Activated CD8-positive, alpha-beta memory T cell treated with anti-CD3 and anti-CD28 coated beads for 36 hours (primary cell): ENCODE results near the gene GCNT2. TPM values are rescaled to one million over a fixed set of nuclear protein-coding genes. Genes with fewer than 3 reads are reported as not detected.
"Not testable (repeated sequence)": the region's sequence is repeated elsewhere in the genome, so short reads cannot be mapped to it uniquely, and the experiment has no call there.

Experiments used
- CTCF ChIA-PET: fragments of 350-600 bp; sonication (Branson Sonifier 250); formaldehyde crosslinking; loops from one replicate; lab custom pipeline; 2021; ENCODE audit warnings: antibody characterized with exemption; lab: Charles Lee
- POLR2A ChIA-PET: fragments of 350-600 bp; sonication (Branson Sonifier 250); formaldehyde crosslinking; loops from one replicate; lab custom pipeline; 2021; ENCODE audit warnings: antibody characterized with exemption; lab: Charles Lee
- total RNA-seq, 2 experiments: library from RNA; stranded (reverse); gene quantifications; one replicate each; pipeline ENCODE4 v1.2.3, GENCODE V29; 2021

GCNT2 gene
- 1 to 10 TPM; 1.7 TPM for total RNA-seq

- CTCF ChIA-PET = no interaction called here
- POLR2A ChIA-PET = interaction anchor here (0.5 kb wide), 1 partner anchor 236 kb away, joined by 5 read pairs; no protein-coding TSS in a partner anchor
Measured at GRCh38 chr6:10521104-10521808, at the start of gene GCNT2. Gene GCNT2, plus strand, starts transcription at chr6:10521351. Its CDS starts 7,561 bp downstream, at chr6:10528912.

GRCh38 chr6:10472634-10473033 lies 48.5 kb upstream of the GCNT2 start:
- CTCF ChIA-PET = no interaction called here
- POLR2A ChIA-PET = no interaction called here

GRCh38 chr6:10478187-10479040 lies 42.7 kb upstream of the GCNT2 start:
- ChIA-PET POLR2A (interaction anchor here (0.5 to 0.7 kb wide), 3 partner anchors 65 to 360 kb away, joined by 3 to 4 read pairs (median 4); no protein-coding TSS in a partner anchor), CTCF (interaction anchor here (0.6 to 2.3 kb wide), 6 partner anchors 8 to 323 kb away, joined by 3 to 12 read pairs (median 4); no protein-coding TSS in a partner anchor)

- ChIA-PET POLR2A (no interaction called here), CTCF (interaction anchor here (1.3 to 2.3 kb wide), 2 partner anchors 22 to 322 kb away, joined by 3 to 12 read pairs; no protein-coding TSS in a partner anchor)
Measured at GRCh38 chr6:10479939-10480700, 41.0 kb upstream of the GCNT2 start.

GRCh38 chr6:10481101-10481500 lies 40.0 kb upstream of the GCNT2 start:
- POLR2A ChIA-PET = no interaction called here
- CTCF ChIA-PET = interaction anchor here (0.6 to 1.3 kb wide), 3 partner anchors 21 to 588 kb away, joined by 3 to 4 read pairs (median 3); no protein-coding TSS in a partner anchor

GRCh38 chr6:10482636-10483257 lies 38.4 kb upstream of the GCNT2 start:
- ChIA-PET POLR2A (no interaction called here), CTCF (no interaction called here)

GRCh38 chr6:10484912-10485311 lies 36.2 kb upstream of the GCNT2 start:
- POLR2A ChIA-PET = no interaction called here
- CTCF ChIA-PET = no interaction called here

- ChIA-PET POLR2A (no interaction called here), CTCF (no interaction called here)
Measured at GRCh38 chr6:10485406-10485805, 35.7 kb upstream of the GCNT2 start.

GRCh38 chr6:10486215-10486614 lies 34.9 kb upstream of the GCNT2 start:
- POLR2A ChIA-PET = no interaction called here
- CTCF ChIA-PET = no interaction called here

- CTCF ChIA-PET = interaction anchor here (0.6 kb wide), 1 partner anchor 273 kb away, joined by 3 read pairs; no protein-coding TSS in a partner anchor
- POLR2A ChIA-PET = not testable (repeated sequence)
Measured at GRCh38 chr6:10486944-10487588, 34.1 kb upstream of the GCNT2 start.

- CTCF ChIA-PET = no interaction called here
- POLR2A ChIA-PET = no interaction called here
Measured at GRCh38 chr6:10487668-10488327, 33.4 kb upstream of the GCNT2 start.

- CTCF ChIA-PET = no interaction called here
- POLR2A ChIA-PET = no interaction called here
Measured at GRCh38 chr6:10491463-10491862, 29.7 kb upstream of the GCNT2 start.

- CTCF ChIA-PET = not testable (repeated sequence)
Measured at GRCh38 chr6:10491905-10492304, 29.2 kb upstream of the GCNT2 start.

GRCh38 chr6:10495029-10495428 lies 26.1 kb upstream of the GCNT2 start:
- ChIA-PET POLR2A (no interaction called here), CTCF (no interaction called here)

More at GRCh38 chr6:10491905-10492304, 29.2 kb upstream of the GCNT2 start:
- POLR2A ChIA-PET = not testable (repeated sequence)

GRCh38 chr6:10505529-10505928 lies 15.6 kb upstream of the GCNT2 start:
- CTCF ChIA-PET = no interaction called here
- POLR2A ChIA-PET = no interaction called here

GRCh38 chr6:10507298-10507697 lies 13.9 kb upstream of the GCNT2 start:
- CTCF ChIA-PET = no interaction called here

GRCh38 chr6:10507715-10508114 lies 13.4 kb upstream of the GCNT2 start:
- ChIA-PET CTCF (no interaction called here), POLR2A (no interaction called here)

More at GRCh38 chr6:10507298-10507697, 13.9 kb upstream of the GCNT2 start:
- POLR2A ChIA-PET = no interaction called here
